Stimulated activated CD4-positive, alpha-beta T cell treated with anti-CD3 and anti-CD28 coated beads, Interleukin-4, amount 100 ng/mL, for 24 hours (primary cell): ENCODE results near the gene ZNF787.

Source experiments
- DNase-seq: peaks from one replicate; pipeline ENCODE4 v3.0.0-alpha.2; 2020

The ZNF787 gene

GRCh38 chr19:56085571-56086275, 35.4 kb downstream of the ZNF787 start:
- no peak for DNase-seq

GRCh38 chr19:56084835-56085536, 36.1 kb downstream of the ZNF787 start:
- no peak for DNase-seq

GRCh38 chr19:56083668-56084067, 37.4 kb downstream of the ZNF787 start:
- no peak for DNase-seq

GRCh38 chr19:56080669-56081401, 40.3 kb downstream of the ZNF787 start:
- peak; percentile 78 for DNase-seq

GRCh38 chr19:56079609-56080008, 41.5 kb downstream of the ZNF787 start:
- no peak for DNase-seq

- peak; percentile 50 for DNase-seq
Measured at GRCh38 chr19:56076498-56076897, 44.6 kb downstream of the ZNF787 start.

GRCh38 chr19:56071151-56071550, 49.9 kb downstream of the ZNF787 start:
- DNase-seq: no peak

- DNase-seq: no peak
Measured at GRCh38 chr19:56069642-56070041, 51.5 kb downstream of the ZNF787 start.

- DNase-seq: peak; percentile 66
Measured at GRCh38 chr19:56066152-56067023, 54.7 kb downstream of the ZNF787 start.

- DNase-seq: no peak
Measured at GRCh38 chr19:56053596-56053995, 67.5 kb downstream of the ZNF787 start.
